Placental pericyte (primary cell): ENCODE data around the gene GUSB. TPM values are rescaled to one million over a fixed set of nuclear protein-coding genes. Genes with fewer than 3 reads are reported as not detected.

Experiments
- small RNA-seq: library from RNA; depleted of rRNA; stranded (forward); fragments of <200 nt; gene quantifications from one replicate; pipeline ENCODE3, GENCODE V24; 2012; ENCODE audit warnings: low replicate concordance
- total RNA-seq: library from RNA; depleted of rRNA; stranded (reverse); fragments of >200 nt; gene quantifications from 2 replicates; pipeline ENCODE4 v1.2.3, GENCODE V29; 2012

GUSB gene
- 19.2 and 33.0 TPM in 2 replicates for total RNA-seq

DNA sequence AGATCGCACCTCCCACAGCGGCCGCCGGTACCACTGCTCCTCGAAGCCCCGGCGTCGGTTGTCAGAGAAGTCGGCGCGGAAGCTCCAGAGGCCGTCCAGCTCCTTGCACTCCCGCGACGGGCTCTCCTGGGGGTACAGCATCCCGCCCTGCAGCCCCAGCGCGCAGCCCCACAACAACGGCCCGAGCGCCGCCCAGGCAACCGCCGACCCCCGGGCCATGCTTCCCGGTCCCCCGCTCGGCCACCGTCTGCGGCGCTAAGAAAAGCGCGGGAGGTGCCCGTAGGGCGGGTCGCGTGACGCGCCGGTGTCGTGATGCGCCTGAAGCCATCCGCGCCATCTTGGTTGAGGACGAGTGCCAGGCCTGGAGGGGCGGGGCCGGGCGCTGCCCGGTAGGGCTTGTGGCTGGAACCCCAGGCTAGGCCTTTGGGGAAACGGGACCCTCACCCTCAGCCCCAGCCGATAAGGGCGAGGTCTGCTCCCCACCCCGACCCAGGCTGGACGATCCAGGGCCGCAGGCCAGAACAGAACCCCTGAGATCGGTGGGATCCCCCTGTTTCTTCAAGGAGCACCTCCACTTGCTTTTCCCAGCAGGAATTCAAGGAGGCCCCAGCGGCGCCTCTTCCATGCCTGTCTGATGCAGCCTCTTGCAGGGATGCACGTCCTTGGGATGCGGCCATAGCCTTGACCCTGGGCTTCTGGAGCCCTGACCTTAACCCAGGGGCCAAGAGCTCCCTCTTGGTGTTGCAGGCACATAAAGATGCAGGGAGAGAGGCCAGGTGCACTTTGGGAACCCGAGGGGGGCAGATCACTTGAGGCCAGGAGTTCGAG lies at the start of gene GUSB:
Gene GUSB (minus strand): TSS at position 249 of the 828 bp plus-strand sequence. CDS start 30 bp downstream, at position 219.

Small RNA genes within 50 kb of the gene (small RNA-seq; reads per million reads assigned to genes)
- gene AC073261.1: not detected

Other genes with a start within 250 kb of the GUSB start
- gene VKORC1L1, start 109.1 kb downstream of the GUSB start, total RNA-seq: 15.1 and 19.5 TPM in 2 replicates
- gene ASL, start 93.6 kb upstream of the GUSB start, total RNA-seq: 60.8 and 67.3 TPM in 2 replicates
- 38.7 and 40.9 TPM in 2 replicates for gene CRCP, start 132.6 kb upstream of the GUSB start, total RNA-seq
- 136 and 227 TPM in 2 replicates for gene TPST1, start 223.1 kb upstream of the GUSB start, total RNA-seq